Neural cell (in vitro differentiated cells): Measurements from ENCODE around the gene DENND1A.

Experiments used
- MXI1 ChIP-seq: fragments of 450-650 bp; conservative IDR thresholded peaks from 2 replicates; pipeline ENCODE4 v1.6.1; 2014; ENCODE audit warnings: antibody characterized with exemption, mild to moderate bottlenecking; ENCODE audit not compliant: poor library complexity, severe bottlenecking
- TF ChIP-seq, protein P1 (sequence below): IDR thresholded peaks from 2 replicates; pipeline ENCODE4 v1.6.1; 2012; ENCODE audit warnings: borderline replicate concordance

DNA sequence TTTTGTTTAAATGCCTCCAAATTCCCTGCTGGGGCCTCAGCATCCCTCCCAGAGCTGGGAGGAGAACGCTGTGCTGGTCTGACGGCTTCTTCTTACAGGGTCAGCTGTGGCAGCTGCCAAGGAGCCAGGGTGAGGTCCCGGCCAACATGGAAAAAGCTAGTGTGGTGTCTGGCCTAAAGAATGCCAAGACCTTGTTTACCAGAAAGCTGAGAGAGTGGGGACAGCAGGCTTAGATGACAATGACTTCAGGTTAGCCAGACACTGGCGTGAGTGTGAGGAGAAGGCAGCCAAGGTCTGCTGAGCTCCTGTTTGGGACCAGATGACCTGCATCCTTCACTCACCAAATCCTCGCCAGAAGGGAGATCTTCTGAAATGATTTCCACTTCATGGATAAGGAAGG is 461.4 kb downstream of the DENND1A start:
- TF ChIP-seq, protein P1, sequence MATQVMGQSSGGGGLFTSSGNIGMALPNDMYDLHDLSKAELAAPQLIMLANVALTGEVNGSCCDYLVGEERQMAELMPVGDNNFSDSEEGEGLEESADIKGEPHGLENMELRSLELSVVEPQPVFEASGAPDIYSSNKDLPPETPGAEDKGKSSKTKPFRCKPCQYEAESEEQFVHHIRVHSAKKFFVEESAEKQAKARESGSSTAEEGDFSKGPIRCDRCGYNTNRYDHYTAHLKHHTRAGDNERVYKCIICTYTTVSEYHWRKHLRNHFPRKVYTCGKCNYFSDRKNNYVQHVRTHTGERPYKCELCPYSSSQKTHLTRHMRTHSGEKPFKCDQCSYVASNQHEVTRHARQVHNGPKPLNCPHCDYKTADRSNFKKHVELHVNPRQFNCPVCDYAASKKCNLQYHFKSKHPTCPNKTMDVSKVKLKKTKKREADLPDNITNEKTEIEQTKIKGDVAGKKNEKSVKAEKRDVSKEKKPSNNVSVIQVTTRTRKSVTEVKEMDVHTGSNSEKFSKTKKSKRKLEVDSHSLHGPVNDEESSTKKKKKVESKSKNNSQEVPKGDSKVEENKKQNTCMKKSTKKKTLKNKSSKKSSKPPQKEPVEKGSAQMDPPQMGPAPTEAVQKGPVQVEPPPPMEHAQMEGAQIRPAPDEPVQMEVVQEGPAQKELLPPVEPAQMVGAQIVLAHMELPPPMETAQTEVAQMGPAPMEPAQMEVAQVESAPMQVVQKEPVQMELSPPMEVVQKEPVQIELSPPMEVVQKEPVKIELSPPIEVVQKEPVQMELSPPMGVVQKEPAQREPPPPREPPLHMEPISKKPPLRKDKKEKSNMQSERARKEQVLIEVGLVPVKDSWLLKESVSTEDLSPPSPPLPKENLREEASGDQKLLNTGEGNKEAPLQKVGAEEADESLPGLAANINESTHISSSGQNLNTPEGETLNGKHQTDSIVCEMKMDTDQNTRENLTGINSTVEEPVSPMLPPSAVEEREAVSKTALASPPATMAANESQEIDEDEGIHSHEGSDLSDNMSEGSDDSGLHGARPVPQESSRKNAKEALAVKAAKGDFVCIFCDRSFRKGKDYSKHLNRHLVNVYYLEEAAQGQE = no peak
- TF ChIP-seq MXI1 = no peak
